Keratinocyte (primary cell): ENCODE measurements around the gene TEAD4. TPM values are rescaled to one million over a fixed set of nuclear protein-coding genes. Genes with fewer than 3 reads are reported as not detected.

Experiments
- DNase-seq: peaks from one replicate; pipeline ENCODE4 v3.0.0-alpha.2; 2011; ENCODE audit warnings: low read depth, missing footprints, low spot score
- FAIRE-seq: peaks from 2 replicates; lab custom pipeline; 2011; peaks lifted over from hg19 to GRCh38; lab: Jason Lieb, UNC
- H2AFZ ChIP-seq: 2 replicates; pipeline ENCODE4 v1.6.0; 2012; ENCODE audit warnings: low read length, control low read depth, inconsistent platforms; ENCODE audit not compliant: control insufficient read depth
- H3K27ac ChIP-seq: 2 replicates; pipeline ENCODE4 v1.5.1; 2011; ENCODE audit warnings: low read length; ENCODE audit not compliant: control insufficient read depth, insufficient read depth
- H3K27me3 ChIP-seq: 3 replicates; pipeline ENCODE4 v1.6.0; 2011; ENCODE audit warnings: low read length; ENCODE audit not compliant: control insufficient read depth, insufficient read depth; ENCODE audit errors: extremely low read depth
- H3K36me3 ChIP-seq, 2 experiments: 2 replicates in 1 of 2; 3 replicates in 1 of 2; pipeline ENCODE4 v1.5.1; 2011; ENCODE audit warnings: low read length in 2 of 2, mild to moderate bottlenecking in 1 of 2; ENCODE audit not compliant: control insufficient read depth in 2 of 2, insufficient read depth in 2 of 2; ENCODE audit errors: extremely low read depth in 1 of 2
- H3K4me1 ChIP-seq: 3 replicates; pipeline ENCODE4 v1.5.1; 2011; ENCODE audit warnings: low read length; ENCODE audit not compliant: control insufficient read depth, insufficient read depth; ENCODE audit errors: extremely low read depth
- H3K4me2 ChIP-seq: 3 replicates; pipeline ENCODE4 v1.6.0; 2011; ENCODE audit warnings: low read depth, low read length; ENCODE audit not compliant: control insufficient read depth, insufficient read depth; ENCODE audit errors: extremely low read depth
- H3K4me3 ChIP-seq, 3 experiments: fragments of 200-600 bp in 1 of 3; sonication (generic) in 1 of 3; 2 replicates in 2 of 3; 3 replicates in 1 of 3; pipeline ENCODE4 v1.5.1; 2011 to 2016; ENCODE audit warnings: low read length in 3 of 3, mild to moderate bottlenecking in 3 of 3, control low read depth in 2 of 3, inconsistent platforms in 1 of 3, low read depth in 1 of 3, mixed read lengths in 1 of 3, mixed run types in 1 of 3, moderate library complexity in 1 of 3; ENCODE audit not compliant: control insufficient read depth in 2 of 3, insufficient read depth in 2 of 3; ENCODE audit errors: extremely low read depth in 1 of 3
- H3K79me2 ChIP-seq: 2 replicates; pipeline ENCODE4 v1.6.0; 2012; ENCODE audit warnings: low read length; ENCODE audit not compliant: control insufficient read depth, insufficient read depth
- H3K9ac ChIP-seq: 3 replicates; pipeline ENCODE4 v1.6.0; 2011; ENCODE audit warnings: low read length; ENCODE audit not compliant: control insufficient read depth, insufficient read depth; ENCODE audit errors: extremely low read depth
- H3K9me1 ChIP-seq: 3 replicates; pipeline ENCODE4 v1.6.0; 2011; ENCODE audit warnings: low read length; ENCODE audit not compliant: control insufficient read depth, insufficient read depth; ENCODE audit errors: extremely low read depth
- H3K9me3 ChIP-seq: 2 replicates; pipeline ENCODE4 v1.5.1; 2012; ENCODE audit warnings: low read depth, low read length; ENCODE audit not compliant: control insufficient read depth
- H4K20me1 ChIP-seq: 3 replicates; pipeline ENCODE4 v1.6.0; 2011; ENCODE audit warnings: low read length; ENCODE audit not compliant: control insufficient read depth, insufficient read depth; ENCODE audit errors: extremely low read depth
- CTCF ChIP-seq, 3 experiments: IDR thresholded peaks in 1 of 3; conservative IDR thresholded peaks in 1 of 3; optimal IDR thresholded peaks in 1 of 3; 2 replicates in 2 of 3; 3 replicates in 1 of 3; pipeline versions ENCODE3 to v1.5.1; 2011; ENCODE audit warnings: low read length in 3 of 3, mild to moderate bottlenecking in 3 of 3, moderate library complexity in 2 of 3, control low read depth in 1 of 3, inconsistent platforms in 1 of 3; ENCODE audit not compliant: insufficient read depth in 2 of 3; ENCODE audit errors: extremely low read depth in 1 of 3
- EZH2 ChIP-seq: IDR thresholded peaks from one replicate; pipeline ENCODE4 v1.6.1; 2012; ENCODE audit warnings: inconsistent platforms, mild to moderate bottlenecking, low read length, moderate library complexity
- dilution Hi-C: fragments of 300-500 bp; cut with MboI; formaldehyde crosslinking; loops from one replicate; pipeline ENCODE4 v1.7.0; 2020; ENCODE audit warnings: low sequenced_read_pairs; ENCODE audit not compliant: extremely low pct_ligation_motif_present
- polyA plus RNA-seq, 5 experiments: library from polyadenylated mRNA; depleted of rRNA in 3 of 5; stranded (reverse) in 3 of 5; stranded (forward) in 1 of 5; unstranded in 1 of 5; fragments of >200 nt; gene quantifications; 1 replicate in 1 of 5; 2 replicates in 3 of 5; 3 replicates in 1 of 5; pipeline versions ENCODE4 v1.2.1 to v1.2.3, GENCODE V29; 2011 to 2012; ENCODE audit warnings: missing spikeins in 2 of 5, low read depth in 1 of 5, low replicate concordance in 1 of 5

The TEAD4 gene
- polyA plus RNA-seq, 1 donor (not counting 4 experiments of a cell fraction or from before 2014, with no cell fraction given) = 8.1 TPM

- no peaks in the 10 kb centered on the region for H4K20me1 ChIP-seq
- no peak overlapping the region for H2AFZ ChIP-seq
- H3K9ac ChIP-seq = no peak overlapping the region
- H3K9me3 ChIP-seq = no peaks in the 10 kb centered on the region
- no peaks in the 10 kb centered on the region for H3K4me1 ChIP-seq
- peaks cover 13% of the 10 kb centered on the region for H3K27me3 ChIP-seq
- no peak overlapping the region for H3K4me2 ChIP-seq
- no peaks in the 10 kb centered on the region for H3K36me3 ChIP-seq
- no peak for FAIRE-seq
- H3K4me3 ChIP-seq = no peak overlapping the region
- no peak overlapping the region for H3K27ac ChIP-seq
- no peaks in the 10 kb centered on the region for H3K79me2 ChIP-seq
- no peaks in the 10 kb centered on the region for H3K9me1 ChIP-seq
- no peak for TF ChIP-seq EZH2
- TF ChIP-seq CTCF (optimal IDR thresholded peaks at IDR 0.05 in 1 of 3, IDR thresholded peaks at IDR 0.05 in 1 of 3, conservative IDR thresholded peaks at IDR 0.05 in 1 of 3; ENCODE audit: extremely low read depth in 1 of 3, insufficient read depth in 2 of 3, low read length in 3 of 3) = no peak
- no peak for DNase-seq
- dilution Hi-C loops = no loop called here
Measured at GRCh38 chr12:3054374-3054773, 95.2 kb downstream of the TEAD4 start.

GRCh38 chr12:3055026-3055703 is 96.0 kb downstream of the TEAD4 start:
- no peak overlapping the region for H2AFZ ChIP-seq
- dilution Hi-C loops = no loop called here
- H3K4me3 ChIP-seq = no peak overlapping the region

More at GRCh38 chr12:3055026-3055703, 96.0 kb downstream of the TEAD4 start:
- FAIRE-seq (no peak), DNase-seq (no peak)
- Histone ChIP-seq H3K36me3 (no peaks in the 10 kb centered on the region), H3K27ac (no peak overlapping the region), H3K9me3 (no peaks in the 10 kb centered on the region), H4K20me1 (no peaks in the 10 kb centered on the region), H3K4me2 (no peak overlapping the region), H3K27me3 (peaks cover 9% of the 10 kb centered on the region), H3K9ac (no peak overlapping the region), H3K79me2 (no peaks in the 10 kb centered on the region), H3K4me1 (no peaks in the 10 kb centered on the region), H3K9me1 (no peaks in the 10 kb centered on the region)
- TF ChIP-seq CTCF (optimal IDR thresholded peaks at IDR 0.05 in 1 of 3, IDR thresholded peaks at IDR 0.05 in 1 of 3, conservative IDR thresholded peaks at IDR 0.05 in 1 of 3; ENCODE audit: extremely low read depth in 1 of 3, insufficient read depth in 2 of 3, low read length in 3 of 3) (no peak), EZH2 (no peak)
